ENCODE data around the gene NPY4R2.
"Not testable (repeated sequence)": the region's sequence is repeated elsewhere in the genome, so short reads cannot be mapped to it uniquely, and the experiment has no call there.

GRCh38 chr10:47884934-47885333, 33.5 kb upstream of the NPY4R2 start:
- TF ChIP-seq CTCF, POLR2A (IDR thresholded peaks at IDR 0.05): not testable (repeated sequence)

Measured in body of pancreas (tissue), 4 donors.